ENCODE data around the gene ATP8A2. TPM values are rescaled to one million over a fixed set of nuclear protein-coding genes. Genes with fewer than 3 reads are reported as not detected.

The ATP8A2 gene
- total RNA-seq, 1 experiment from 2014 or later = not detected

GRCh38 chr13:25699600-25699999 lies 327.8 kb downstream of the ATP8A2 start:
- POLR2A ChIA-PET (ENCODE audit: unreplicated experiment) = no interaction called here
- Histone ChIP-seq H3K36me3 (ENCODE audit: low read depth) (no peaks in the 10 kb centered on the region), H3F3A (ENCODE audit: insufficient read depth, low read depth) (no peaks in the 10 kb centered on the region), H3K27me3 (ENCODE audit: insufficient read depth, low read depth) (0 out of 2 replicates have a peak, but pooled peaks cover 5% of the 10 kb centered on the region), H3K4me1 (replicated peaks; ENCODE audit: insufficient read depth) (no peaks in the 10 kb centered on the region), H4K20me1 (ENCODE audit: insufficient read depth) (no peaks in the 10 kb centered on the region), H3K27ac (no peak overlapping the region), H3K9me3 (ENCODE audit: insufficient read depth, low read depth) (no peaks in the 10 kb centered on the region), H3K9me2 (ENCODE audit: insufficient read depth) (no peaks in the 10 kb centered on the region), H3K4me2 (no peak overlapping the region), H3K4me3 (no peak overlapping the region), H2AFZ (no peak overlapping the region), H3K79me2 (ENCODE audit: low read depth) (no peaks in the 10 kb centered on the region)
- BruUV-seq (replicated peaks) = no TSS peak
- CTCF ChIA-PET = no interaction called here
- DNase-seq = no peak
- TF ChIP-seq EZH2 (IDR thresholded peaks at IDR 0.05; ENCODE audit: low read depth) (no peak), CTCF (conservative IDR thresholded peaks at IDR 0.05) (no peak)
- intact Hi-C loops (cut with micrococcal nuclease; ENCODE audit: unreplicated experiment) = no loop called here

- Histone ChIP-seq H3K4me1 (replicated peaks; ENCODE audit: insufficient read depth) (no peaks in the 10 kb centered on the region), H3K27ac (no peak overlapping the region), H3K4me2 (no peak overlapping the region), H3F3A (ENCODE audit: insufficient read depth, low read depth) (no peaks in the 10 kb centered on the region), H3K4me3 (no peak overlapping the region), H3K9me2 (ENCODE audit: insufficient read depth) (no peaks in the 10 kb centered on the region), H3K9me3 (ENCODE audit: insufficient read depth, low read depth) (no peaks in the 10 kb centered on the region), H3K36me3 (ENCODE audit: low read depth) (no peaks in the 10 kb centered on the region), H3K27me3 (ENCODE audit: insufficient read depth, low read depth) (peaks cover 20% of the 10 kb centered on the region; the same call in 1 of the 2 replicates), H2AFZ (no peak overlapping the region), H4K20me1 (ENCODE audit: insufficient read depth) (no peaks in the 10 kb centered on the region), H3K79me2 (ENCODE audit: low read depth) (no peaks in the 10 kb centered on the region)
- DNase-seq = no peak
- POLR2A ChIA-PET (ENCODE audit: unreplicated experiment) = no interaction called here
- no peak for TF ChIP-seq EZH2 (IDR thresholded peaks at IDR 0.05; ENCODE audit: low read depth)
- TF ChIP-seq CTCF (conservative IDR thresholded peaks at IDR 0.05) = no peak
- BruUV-seq (replicated peaks) = no TSS peak
- intact Hi-C loops (cut with micrococcal nuclease; ENCODE audit: unreplicated experiment) = no loop called here
- CTCF ChIA-PET = no interaction called here
Observed at GRCh38 chr13:25701304-25701703, 329.5 kb downstream of the ATP8A2 start.

- no peak for DNase-seq
- POLR2A ChIA-PET (ENCODE audit: unreplicated experiment) = no interaction called here
- BruUV-seq (replicated peaks) = no TSS peak
- H3F3A ChIP-seq (ENCODE audit: insufficient read depth, low read depth) = no peaks in the 10 kb centered on the region
- no peaks in the 10 kb centered on the region for H3K79me2 ChIP-seq (ENCODE audit: low read depth)
- no peak overlapping the region for H2AFZ ChIP-seq
- H3K9me3 ChIP-seq (ENCODE audit: insufficient read depth, low read depth) = no peaks in the 10 kb centered on the region
- H3K9me2 ChIP-seq (ENCODE audit: insufficient read depth) = no peaks in the 10 kb centered on the region
- CTCF ChIA-PET = no interaction called here
- no peak overlapping the region for H3K4me3 ChIP-seq
- no peak overlapping the region for H3K27ac ChIP-seq
- intact Hi-C loops (cut with micrococcal nuclease; ENCODE audit: unreplicated experiment) = no loop called here
- no peaks in the 10 kb centered on the region for H3K36me3 ChIP-seq (ENCODE audit: low read depth)
- no peak overlapping the region for H3K4me2 ChIP-seq
- no peaks in the 10 kb centered on the region for H3K4me1 ChIP-seq (replicated peaks; ENCODE audit: insufficient read depth)
- no peaks in the 10 kb centered on the region for H4K20me1 ChIP-seq (ENCODE audit: insufficient read depth)
- H3K27me3 ChIP-seq (ENCODE audit: insufficient read depth, low read depth) = peaks cover 23% of the 10 kb centered on the region; the same call in 1 of the 2 replicates
- TF ChIP-seq EZH2 (IDR thresholded peaks at IDR 0.05; ENCODE audit: low read depth) = no peak
- TF ChIP-seq CTCF (conservative IDR thresholded peaks at IDR 0.05) = no peak
Observed at GRCh38 chr13:25702386-25702785, 330.6 kb downstream of the ATP8A2 start.
